A673 (cell line): ENCODE measurements around the gene NT5DC2.

Experiments used
- EZH2 ChIP-seq: fragments of 200-600 bp; sonication (generic); IDR thresholded peaks from 2 replicates; pipeline ENCODE4 v1.6.1; 2017; ENCODE audit warnings: borderline replicate concordance, low read depth, mild to moderate bottlenecking, mixed read lengths, antibody characterized with exemption, low read length; ENCODE audit not compliant: poor library complexity, severe bottlenecking
- TF ChIP-seq, protein P1 (sequence below): fragments of 300-800, 200-600 bp; sonication (generic); conservative IDR thresholded peaks from 2 replicates; pipeline ENCODE4 v1.5.1; 2017; ENCODE audit warnings: low read depth, mild to moderate bottlenecking, antibody characterized with exemption, low read length, moderate library complexity, mixed read lengths

DNA sequence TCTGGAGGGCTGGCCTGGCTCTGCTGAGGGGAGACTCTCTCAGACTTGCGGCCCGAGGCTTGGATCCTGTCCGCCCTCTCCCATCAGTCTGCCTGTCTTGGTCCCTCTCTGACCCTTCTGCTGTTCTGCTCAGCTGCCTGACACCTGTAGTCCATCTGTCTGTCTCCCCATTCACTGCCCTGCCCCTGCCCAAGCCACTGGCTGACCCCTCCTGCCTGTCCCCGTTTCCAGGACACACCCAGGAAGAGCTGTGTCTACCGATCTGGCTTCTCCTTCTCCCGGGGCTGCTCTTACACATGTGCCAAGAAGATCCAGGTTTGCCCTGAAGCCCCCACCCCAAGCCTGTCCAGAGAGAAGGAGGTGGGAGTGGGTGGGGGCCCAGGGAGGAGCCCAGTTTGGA, 18.5 kb downstream of the NT5DC2 start:
- TF ChIP-seq, protein P1, sequence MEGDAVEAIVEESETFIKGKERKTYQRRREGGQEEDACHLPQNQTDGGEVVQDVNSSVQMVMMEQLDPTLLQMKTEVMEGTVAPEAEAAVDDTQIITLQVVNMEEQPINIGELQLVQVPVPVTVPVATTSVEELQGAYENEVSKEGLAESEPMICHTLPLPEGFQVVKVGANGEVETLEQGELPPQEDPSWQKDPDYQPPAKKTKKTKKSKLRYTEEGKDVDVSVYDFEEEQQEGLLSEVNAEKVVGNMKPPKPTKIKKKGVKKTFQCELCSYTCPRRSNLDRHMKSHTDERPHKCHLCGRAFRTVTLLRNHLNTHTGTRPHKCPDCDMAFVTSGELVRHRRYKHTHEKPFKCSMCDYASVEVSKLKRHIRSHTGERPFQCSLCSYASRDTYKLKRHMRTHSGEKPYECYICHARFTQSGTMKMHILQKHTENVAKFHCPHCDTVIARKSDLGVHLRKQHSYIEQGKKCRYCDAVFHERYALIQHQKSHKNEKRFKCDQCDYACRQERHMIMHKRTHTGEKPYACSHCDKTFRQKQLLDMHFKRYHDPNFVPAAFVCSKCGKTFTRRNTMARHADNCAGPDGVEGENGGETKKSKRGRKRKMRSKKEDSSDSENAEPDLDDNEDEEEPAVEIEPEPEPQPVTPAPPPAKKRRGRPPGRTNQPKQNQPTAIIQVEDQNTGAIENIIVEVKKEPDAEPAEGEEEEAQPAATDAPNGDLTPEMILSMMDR: no peak
- no peak for TF ChIP-seq EZH2
